PC-9 (cell line): ENCODE measurements around the gene SLCO4A1. TPM values are rescaled to one million over a fixed set of nuclear protein-coding genes. Genes with fewer than 3 reads are reported as not detected.

ENCODE experiments used
- BruUV-seq: library from RNA; stranded (reverse); fragments of 400-500 nt; replicated peaks from 2 replicates; lab custom pipeline; 2021; lab: Mats Ljungman, UMichigan
- CTCF ChIA-PET: fragments of 300-600 bp; sonication (Branson Sonifier 250); formaldehyde crosslinking; loops from one replicate; lab custom pipeline; 2022; ENCODE audit warnings: antibody characterized with exemption; lab: Charles Lee
- POLR2A ChIA-PET: fragments of 300-600 bp; sonication (Branson Sonifier 250); formaldehyde crosslinking; loops from one replicate; lab custom pipeline; 2022; ENCODE audit warnings: antibody characterized with exemption; ENCODE audit not compliant: unreplicated experiment; lab: Charles Lee
- DNase-seq, 2 experiments: peaks; one replicate each; pipeline versions ENCODE4 v3.0.0 to v3.0.0-alpha.2; 2015 to 2022; ENCODE audit warnings: mixed read lengths in 1 of 2
- H2AFZ ChIP-seq: fragments of 200-600 bp; sonication (generic); 2 replicates; pipeline ENCODE4 v1.8.1; 2017; ENCODE audit warnings: antibody characterized with exemption
- H3F3A ChIP-seq: fragments of 200-600 bp; sonication (generic); 2 replicates; pipeline ENCODE4 v1.8.1; 2017; ENCODE audit warnings: antibody characterized with exemption, mild to moderate bottlenecking, low read depth; ENCODE audit not compliant: insufficient read depth
- H3K27ac ChIP-seq: fragments of 200-600 bp; sonication (generic); 2 replicates; pipeline ENCODE4 v1.6.1; 2016; ENCODE audit warnings: mixed run types
- H3K27me3 ChIP-seq: fragments of 200-600 bp; sonication (generic); 2 replicates; pipeline ENCODE4 v1.6.1; 2016; ENCODE audit warnings: low read depth, mixed run types; ENCODE audit not compliant: insufficient read depth
- H3K36me3 ChIP-seq: fragments of 200-600 bp; sonication (generic); 2 replicates; pipeline ENCODE4 v1.6.1; 2016; ENCODE audit warnings: low read depth, mixed run types
- H3K4me1 ChIP-seq: fragments of 200-600 bp; sonication (generic); replicated peaks from 2 replicates; pipeline ENCODE4 v1.6.1; 2016; ENCODE audit warnings: mixed run types; ENCODE audit not compliant: insufficient read depth
- H3K4me2 ChIP-seq: fragments of 200-600 bp; sonication (generic); 2 replicates; pipeline ENCODE4 v1.6.1; 2017; ENCODE audit warnings: mixed run types
- H3K4me3 ChIP-seq: fragments of 200-600 bp; sonication (generic); 2 replicates; pipeline ENCODE4 v1.6.1; 2016; ENCODE audit warnings: mixed run types
- H3K79me2 ChIP-seq: fragments of 200-600 bp; sonication (generic); 2 replicates; pipeline ENCODE4 v1.6.1; 2017; ENCODE audit warnings: low read depth, mixed run types
- H3K9me2 ChIP-seq: fragments of 200-600 bp; sonication (generic); 2 replicates; pipeline ENCODE4 v1.8.1; 2017; ENCODE audit warnings: mild to moderate bottlenecking; ENCODE audit not compliant: insufficient read depth
- H3K9me3 ChIP-seq: fragments of 200-600 bp; sonication (generic); 2 replicates; pipeline ENCODE4 v1.8.1; 2016; ENCODE audit warnings: low read depth; ENCODE audit not compliant: insufficient read depth
- H4K20me1 ChIP-seq: fragments of 200-600 bp; sonication (generic); 2 replicates; pipeline ENCODE4 v1.8.1; 2017; ENCODE audit not compliant: insufficient read depth
- CTCF ChIP-seq: fragments of 200-600 bp; sonication (generic); conservative IDR thresholded peaks from 2 replicates; pipeline ENCODE4 v1.6.1; 2017; ENCODE audit warnings: mixed run types, antibody characterized with exemption, mild to moderate bottlenecking, moderate library complexity
- EZH2 ChIP-seq: fragments of 200-600 bp; sonication (generic); IDR thresholded peaks from 2 replicates; pipeline ENCODE4 v1.8.0; 2017; ENCODE audit warnings: antibody characterized with exemption, low read depth
- intact Hi-C: fragments of 100-400 bp; cut with micrococcal nuclease; formaldehyde crosslinking; loops from one replicate; pipeline ENCODE4 v1.10.0; 2022; ENCODE audit not compliant: unreplicated experiment
- total RNA-seq: library from RNA; stranded (reverse); gene quantifications from 2 replicates; pipeline ENCODE4 v1.2.3, GENCODE V29; 2021

SLCO4A1 gene
- total RNA-seq, 1 experiment from 2014 or later: 19.3 TPM

- H3K4me2 ChIP-seq: peak overlapping the region; percentile 64
- H3K9me2 ChIP-seq: no peaks in the 10 kb centered on the region
- H3K36me3 ChIP-seq: no peaks in the 10 kb centered on the region
- no peaks in the 10 kb centered on the region for H3K79me2 ChIP-seq
- DNase-seq: peak; percentile 93 to 98
- H3K27ac ChIP-seq: peak overlapping the region; percentile 81
- H4K20me1 ChIP-seq: no peaks in the 10 kb centered on the region
- no peak overlapping the region for H2AFZ ChIP-seq
- no TSS peak for BruUV-seq
- no peaks in the 10 kb centered on the region for H3K27me3 ChIP-seq
- POLR2A ChIA-PET: interaction anchor here (0.6 kb wide), 3 partner anchors 18 to 583 kb away, joined by 3 to 8 read pairs (median 4); no protein-coding TSS in a partner anchor
- CTCF ChIA-PET: interaction anchor here (0.6 to 2.3 kb wide), 4 partner anchors 36 to 98 kb away, joined by 3 to 9 read pairs (median 8); no protein-coding TSS in a partner anchor
- H3K4me1 ChIP-seq: peaks cover 40% of the 10 kb centered on the region
- TF ChIP-seq CTCF: no peak
- TF ChIP-seq EZH2: no peak
- peaks cover 32% of the 10 kb centered on the region for H3F3A ChIP-seq
- H3K9me3 ChIP-seq: no peaks in the 10 kb centered on the region
- intact Hi-C loops: loop anchor here (5.0 kb wide), 1 partner anchor 38 kb away; no protein-coding TSS in a partner anchor
- H3K4me3 ChIP-seq: peak overlapping the region; percentile 32; the same call in 1 of the 2 replicates
These were observed 62.1 kb downstream of the SLCO4A1 start for GRCh38 chr20:62704341-62704948.

GRCh38 chr20:62705627-62706026 lies 63.3 kb downstream of the SLCO4A1 start:
- no peaks in the 10 kb centered on the region for H3K36me3 ChIP-seq
- no peaks in the 10 kb centered on the region for H3K27me3 ChIP-seq
- H3K27ac ChIP-seq: no peak overlapping the region
- H3K9me2 ChIP-seq: no peaks in the 10 kb centered on the region
- CTCF ChIA-PET: no interaction called here
- peaks cover 32% of the 10 kb centered on the region for H3F3A ChIP-seq
- no TSS peak for BruUV-seq
- peak overlapping the region; percentile 64; the same call in 1 of the 2 replicates for H3K4me2 ChIP-seq
- TF ChIP-seq CTCF: no peak
- no peaks in the 10 kb centered on the region for H3K9me3 ChIP-seq
- intact Hi-C loops: no loop called here
- no peak overlapping the region for H3K4me3 ChIP-seq
- POLR2A ChIA-PET: interaction anchor here (0.6 kb wide), 1 partner anchor 27 kb away, joined by 3 read pairs; no protein-coding TSS in a partner anchor
- peaks cover 41% of the 10 kb centered on the region for H3K4me1 ChIP-seq
- H2AFZ ChIP-seq: no peak overlapping the region
- H4K20me1 ChIP-seq: no peaks in the 10 kb centered on the region
- peak in 1 of 2 experiments; percentile 37 for DNase-seq
- H3K79me2 ChIP-seq: peaks cover 11% of the 10 kb centered on the region

- Histone ChIP-seq H3K4me2 (no peak overlapping the region), H3K27ac (no peak overlapping the region), H3K27me3 (no peaks in the 10 kb centered on the region), H3K36me3 (no peaks in the 10 kb centered on the region), H3K4me3 (no peak overlapping the region), H3F3A (peaks cover 32% of the 10 kb centered on the region), H2AFZ (no peak overlapping the region), H3K9me2 (no peaks in the 10 kb centered on the region), H3K79me2 (peaks cover 13% of the 10 kb centered on the region), H4K20me1 (no peaks in the 10 kb centered on the region), H3K4me1 (peaks cover 48% of the 10 kb centered on the region), H3K9me3 (no peaks in the 10 kb centered on the region)
- intact Hi-C loops: no loop called here
- POLR2A ChIA-PET: interaction anchor here (0.6 kb wide), 1 partner anchor 27 kb away, joined by 3 read pairs; no protein-coding TSS in a partner anchor
- no peak for TF ChIP-seq EZH2
- TF ChIP-seq CTCF: no peak
- CTCF ChIA-PET: no interaction called here
- no peak for DNase-seq
- no TSS peak for BruUV-seq
These were observed 64.0 kb downstream of the SLCO4A1 start for GRCh38 chr20:62706344-62706743.
